OCI-LY1 (cell line): ENCODE results near the gene LIPT2.

Experiments used
- H2AFZ ChIP-seq: fragments of 200-600 bp; sonication (generic), shearing (Covaris generic); 2 replicates; pipeline ENCODE4 v1.6.0; 2014; ENCODE audit warnings: antibody characterized with exemption, mild to moderate bottlenecking, low read length
- H3F3A ChIP-seq: fragments of 200-600 bp; sonication (generic), shearing (Covaris generic); 2 replicates; pipeline ENCODE4 v1.6.0; 2014; ENCODE audit warnings: mild to moderate bottlenecking, antibody characterized with exemption, low read length, moderate library complexity; ENCODE audit not compliant: insufficient read depth
- H3K27ac ChIP-seq: fragments of 200-600 bp; sonication (generic); 2 replicates; pipeline ENCODE4 v1.5.1; 2014; ENCODE audit warnings: low read length, mixed run types, mild to moderate bottlenecking, low read depth; ENCODE audit not compliant: poor library complexity, severe bottlenecking
- H3K27me3 ChIP-seq: fragments of 200-600 bp; sonication (generic); 2 replicates; pipeline ENCODE4 v1.6.0; 2014; ENCODE audit warnings: antibody characterized with exemption, mild to moderate bottlenecking, low read length, moderate library complexity; ENCODE audit not compliant: insufficient read depth
- H3K36me3 ChIP-seq: fragments of 200-600 bp; sonication (generic); 2 replicates; pipeline ENCODE4 v1.6.1; 2014; ENCODE audit warnings: mild to moderate bottlenecking, antibody characterized with exemption, low read length, moderate library complexity, mixed read lengths; ENCODE audit not compliant: insufficient read depth
- H3K4me1 ChIP-seq: fragments of 200-600 bp; sonication (generic); 2 replicates; pipeline ENCODE4 v1.5.1; 2014; ENCODE audit warnings: mild to moderate bottlenecking, low read length, moderate library complexity; ENCODE audit not compliant: insufficient read depth, severe bottlenecking
- H3K4me2 ChIP-seq: fragments of 200-600 bp; sonication (generic), shearing (Covaris generic); 2 replicates; pipeline ENCODE4 v1.6.1; 2014; ENCODE audit warnings: low read length
- H3K4me3 ChIP-seq: fragments of 200-600 bp; sonication (generic); 2 replicates; pipeline ENCODE4 v1.5.1; 2014; ENCODE audit warnings: low read length, low read depth, mild to moderate bottlenecking, mixed read lengths; ENCODE audit not compliant: poor library complexity, severe bottlenecking
- H3K79me2 ChIP-seq: fragments of 200-600 bp; shearing (Covaris generic); 2 replicates; pipeline ENCODE4 v1.6.1; 2016; ENCODE audit warnings: mixed run types, low read length, mixed read lengths; ENCODE audit not compliant: insufficient read depth
- H3K9ac ChIP-seq: fragments of 200-600 bp; sonication (generic), shearing (Covaris generic); 2 replicates; pipeline ENCODE4 v1.6.1; 2014; ENCODE audit warnings: mild to moderate bottlenecking, low read length, mixed read lengths
- H3K9me2 ChIP-seq: fragments of 200-600 bp; sonication (generic), shearing (Covaris generic); 2 replicates; pipeline ENCODE4 v1.6.1; 2014; ENCODE audit warnings: low read depth, mild to moderate bottlenecking, low read length, mixed read lengths
- H3K9me3 ChIP-seq: fragments of 200-600 bp; shearing (Covaris generic); 2 replicates; pipeline ENCODE4 v1.6.1; 2014; ENCODE audit warnings: low read length, mixed read lengths
- H4K20me1 ChIP-seq: fragments of 200-600 bp; sonication (generic), shearing (Covaris generic); 2 replicates; pipeline ENCODE4 v1.6.0; 2016; ENCODE audit warnings: mild to moderate bottlenecking, low read length; ENCODE audit not compliant: insufficient read depth
- CTCF ChIP-seq: fragments of 200-600 bp; sonication (generic), shearing (Covaris generic); IDR thresholded peaks from 2 replicates; pipeline ENCODE4 v1.5.1; 2017; ENCODE audit warnings: mild to moderate bottlenecking, antibody characterized with exemption, low read length, moderate library complexity, mixed read lengths
- EZH2 ChIP-seq: fragments of 200-600 bp; sonication (generic), shearing (Covaris generic); IDR thresholded peaks from 2 replicates; pipeline ENCODE4 v1.8.0; 2017; ENCODE audit warnings: borderline replicate concordance, mixed run types, mild to moderate bottlenecking, antibody characterized with exemption, low read length, moderate library complexity, mixed read lengths

Gene LIPT2

GRCh38 chr11:74524978-74525377 lies 31.5 kb upstream of the LIPT2 start:
- TF ChIP-seq EZH2 = no peak
- no peak for TF ChIP-seq CTCF
- no peaks in the 10 kb centered on the region for H3K4me1 ChIP-seq
- no peaks in the 10 kb centered on the region for H3K9me3 ChIP-seq
- no peak overlapping the region for H3K4me3 ChIP-seq
- no peak overlapping the region for H3K4me2 ChIP-seq
- H4K20me1 ChIP-seq = no peaks in the 10 kb centered on the region
- H3K9me2 ChIP-seq = no peaks in the 10 kb centered on the region
- 0 out of 2 replicates have a peak, but pooled peaks cover 4% of the 10 kb centered on the region for H3K27me3 ChIP-seq
- H3K27ac ChIP-seq = no peak overlapping the region
- no peak overlapping the region for H3K9ac ChIP-seq
- H3F3A ChIP-seq = no peaks in the 10 kb centered on the region
- no peak overlapping the region for H2AFZ ChIP-seq
- no peaks in the 10 kb centered on the region for H3K36me3 ChIP-seq
- no peaks in the 10 kb centered on the region for H3K79me2 ChIP-seq

DNA sequence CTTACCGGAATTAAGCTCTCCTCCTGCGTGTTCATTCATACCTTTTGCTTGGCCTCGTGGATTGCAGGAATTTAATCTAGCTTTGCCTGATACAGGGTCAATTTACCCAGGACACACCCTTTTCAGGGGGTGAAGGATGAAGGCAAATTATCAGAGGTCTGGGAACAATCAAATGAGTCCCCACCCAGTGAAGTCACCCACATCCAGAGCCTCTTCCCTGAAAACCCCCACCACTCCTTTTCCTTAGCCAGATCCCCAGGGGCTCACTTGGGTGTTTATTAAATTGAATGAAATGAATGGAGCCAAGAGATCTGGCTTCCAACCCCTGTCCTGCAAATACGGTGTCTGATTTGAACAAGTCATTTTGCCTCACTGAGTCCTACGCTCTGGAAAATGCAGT lies 31.0 kb upstream of the LIPT2 start:
- TF ChIP-seq EZH2 (no peak), CTCF (no peak)
- Histone ChIP-seq H3K36me3 (no peaks in the 10 kb centered on the region), H3F3A (no peaks in the 10 kb centered on the region), H4K20me1 (no peaks in the 10 kb centered on the region), H3K27ac (no peak overlapping the region), H3K4me2 (no peak overlapping the region), H3K9me3 (no peaks in the 10 kb centered on the region), H3K9ac (no peak overlapping the region), H3K27me3 (0 out of 2 replicates have a peak, but pooled peaks cover 6% of the 10 kb centered on the region), H2AFZ (no peak overlapping the region), H3K4me1 (no peaks in the 10 kb centered on the region), H3K79me2 (no peaks in the 10 kb centered on the region), H3K9me2 (no peaks in the 10 kb centered on the region), H3K4me3 (no peak overlapping the region)

GRCh38 chr11:74522776-74523175 lies 29.3 kb upstream of the LIPT2 start:
- Histone ChIP-seq H3K4me2 (no peak overlapping the region), H3K27me3 (0 out of 2 replicates have a peak, but pooled peaks cover 6% of the 10 kb centered on the region), H3K27ac (no peak overlapping the region), H3K4me1 (no peaks in the 10 kb centered on the region), H4K20me1 (no peaks in the 10 kb centered on the region), H3K9ac (no peak overlapping the region), H3K36me3 (no peaks in the 10 kb centered on the region), H3K79me2 (no peaks in the 10 kb centered on the region), H3K4me3 (no peak overlapping the region), H3F3A (no peaks in the 10 kb centered on the region), H2AFZ (no peak overlapping the region), H3K9me3 (no peaks in the 10 kb centered on the region), H3K9me2 (no peaks in the 10 kb centered on the region)
- TF ChIP-seq CTCF = no peak
- no peak for TF ChIP-seq EZH2
